Suprapubic skin (tissue), 4 donors: ENCODE results near the gene IRAK1. TPM values are rescaled to one million over a fixed set of nuclear protein-coding genes. Genes with fewer than 3 reads are reported as not detected.
A peak's percentile ranks its signal among the peaks of the same experiment; 100 is the strongest.

Source experiments
- DNase-seq, 2 donors: peaks; one replicate each; pipeline ENCODE4 v3.0.0-alpha.2; 2019; ENCODE audit warnings: low spot score in 2 of 2
- H3K27ac ChIP-seq: fragments of 200-600 bp; sonication (generic); one replicate; pipeline ENCODE4 v1.5.1; 2019
- H3K27me3 ChIP-seq: fragments of 200-600 bp; sonication (generic); one replicate; pipeline ENCODE4 v1.5.1; 2019
- H3K36me3 ChIP-seq: fragments of 200-600 bp; sonication (generic); one replicate; pipeline ENCODE4 v1.5.1; 2019
- H3K4me1 ChIP-seq: fragments of 200-600 bp; sonication (generic); one replicate; pipeline ENCODE4 v1.5.1; 2019
- H3K4me3 ChIP-seq: fragments of 200-600 bp; sonication (generic); one replicate; pipeline ENCODE4 v1.5.1; 2019; ENCODE audit warnings: mild to moderate bottlenecking
- H3K9me3 ChIP-seq: fragments of 200-600 bp; sonication (generic); one replicate; pipeline ENCODE4 v1.5.1; 2019
- EP300 ChIP-seq: sonication (generic); formaldehyde crosslinking; IDR thresholded peaks from one replicate; pipeline ENCODE4 v1.6.1; 2017; ENCODE audit warnings: antibody characterized with exemption
- POLR2A ChIP-seq, 2 donors: fragments of 450-650 bp; IDR thresholded peaks; one replicate each; pipeline ENCODE4 v1.6.1; 2017; ENCODE audit warnings: antibody characterized with exemption in 2 of 2, mild to moderate bottlenecking in 2 of 2, moderate library complexity in 2 of 2
- POLR2AphosphoS5 ChIP-seq, 3 donors: sonication (generic); formaldehyde crosslinking; IDR thresholded peaks; one replicate each; pipeline ENCODE4 v1.6.1; 2017; ENCODE audit warnings: antibody characterized with exemption in 3 of 3
- WGBS: methylation state at CpG from one replicate; pipeline ENCODE4 v1.1.5; 2018; 5-methylcytosine and 5-hydroxymethylcytosine counted together
- total RNA-seq, 4 donors: library from RNA; depleted of rRNA; stranded (reverse); fragments of >200 nt; gene quantifications; one replicate each; pipeline ENCODE4 v1.1.0, GENCODE V29; 2016
- TF ChIP-seq, protein P1 (sequence below), 2 donors: fragments of 200-600 bp in 1 of 2; fragments of 450-650 bp in 1 of 2; sonication (generic) in 1 of 2; IDR thresholded peaks; one replicate each; pipeline ENCODE4 v1.5.1; 2016 to 2019; ENCODE audit warnings: antibody characterized with exemption in 2 of 2, mild to moderate bottlenecking in 1 of 2, moderate library complexity in 1 of 2

IRAK1 gene
- total RNA-seq, 4 donors from 2014 or later, result 51.3 to 61.5 (median 58.3) TPM

DNA sequence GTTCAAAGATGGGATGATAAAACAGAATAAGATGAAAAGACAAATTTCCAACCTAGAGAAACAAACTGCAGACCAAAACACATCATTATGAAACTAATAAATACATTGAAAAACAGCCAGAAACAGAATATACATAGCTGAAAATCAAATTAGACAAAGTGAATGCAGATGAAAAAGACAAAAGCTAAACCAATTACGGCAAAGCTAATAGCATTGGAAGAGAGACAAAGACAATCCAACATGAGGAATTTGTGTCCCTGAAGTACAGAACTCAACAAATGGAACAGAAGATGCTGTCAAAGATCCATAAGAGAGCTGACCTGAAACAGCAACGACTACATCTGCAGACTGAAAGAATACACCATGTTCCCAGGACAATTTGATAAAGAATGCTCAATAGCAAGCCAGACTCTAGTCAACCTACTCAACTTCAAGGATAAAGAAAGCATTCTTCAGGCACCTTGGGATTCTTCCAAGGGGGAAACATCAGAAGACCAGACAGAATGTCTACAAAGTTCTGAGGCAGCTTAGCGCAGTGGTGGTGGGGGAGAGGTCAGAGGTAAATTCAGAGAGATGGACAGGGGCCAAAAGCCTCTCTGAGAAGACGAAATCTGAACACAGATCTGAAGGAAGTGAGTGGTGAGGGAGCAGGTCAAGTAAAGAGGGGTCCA lies 27.4 kb upstream of the IRAK1 start:
- H3K27ac ChIP-seq, result peak overlapping the region; percentile 34
- DNase-seq, result no peak
- H3K4me1 ChIP-seq, result peaks cover 55% of the 10 kb centered on the region
- no peaks in the 10 kb centered on the region for H3K27me3 ChIP-seq
- TF ChIP-seq, protein P1, sequence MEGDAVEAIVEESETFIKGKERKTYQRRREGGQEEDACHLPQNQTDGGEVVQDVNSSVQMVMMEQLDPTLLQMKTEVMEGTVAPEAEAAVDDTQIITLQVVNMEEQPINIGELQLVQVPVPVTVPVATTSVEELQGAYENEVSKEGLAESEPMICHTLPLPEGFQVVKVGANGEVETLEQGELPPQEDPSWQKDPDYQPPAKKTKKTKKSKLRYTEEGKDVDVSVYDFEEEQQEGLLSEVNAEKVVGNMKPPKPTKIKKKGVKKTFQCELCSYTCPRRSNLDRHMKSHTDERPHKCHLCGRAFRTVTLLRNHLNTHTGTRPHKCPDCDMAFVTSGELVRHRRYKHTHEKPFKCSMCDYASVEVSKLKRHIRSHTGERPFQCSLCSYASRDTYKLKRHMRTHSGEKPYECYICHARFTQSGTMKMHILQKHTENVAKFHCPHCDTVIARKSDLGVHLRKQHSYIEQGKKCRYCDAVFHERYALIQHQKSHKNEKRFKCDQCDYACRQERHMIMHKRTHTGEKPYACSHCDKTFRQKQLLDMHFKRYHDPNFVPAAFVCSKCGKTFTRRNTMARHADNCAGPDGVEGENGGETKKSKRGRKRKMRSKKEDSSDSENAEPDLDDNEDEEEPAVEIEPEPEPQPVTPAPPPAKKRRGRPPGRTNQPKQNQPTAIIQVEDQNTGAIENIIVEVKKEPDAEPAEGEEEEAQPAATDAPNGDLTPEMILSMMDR (IDR thresholded peaks at IDR 0.05), result no peak
- TF ChIP-seq POLR2AphosphoS5 (IDR thresholded peaks at IDR 0.05) (no peak), EP300 (no peak), POLR2A (IDR thresholded peaks at IDR 0.05) (no peak)
- H3K36me3 ChIP-seq, result no peaks in the 10 kb centered on the region
- no peak overlapping the region for H3K4me3 ChIP-seq
- WGBS, result 40% methylated on average over 4 of the region's 4 CpGs
- no peaks in the 10 kb centered on the region for H3K9me3 ChIP-seq

DNA sequence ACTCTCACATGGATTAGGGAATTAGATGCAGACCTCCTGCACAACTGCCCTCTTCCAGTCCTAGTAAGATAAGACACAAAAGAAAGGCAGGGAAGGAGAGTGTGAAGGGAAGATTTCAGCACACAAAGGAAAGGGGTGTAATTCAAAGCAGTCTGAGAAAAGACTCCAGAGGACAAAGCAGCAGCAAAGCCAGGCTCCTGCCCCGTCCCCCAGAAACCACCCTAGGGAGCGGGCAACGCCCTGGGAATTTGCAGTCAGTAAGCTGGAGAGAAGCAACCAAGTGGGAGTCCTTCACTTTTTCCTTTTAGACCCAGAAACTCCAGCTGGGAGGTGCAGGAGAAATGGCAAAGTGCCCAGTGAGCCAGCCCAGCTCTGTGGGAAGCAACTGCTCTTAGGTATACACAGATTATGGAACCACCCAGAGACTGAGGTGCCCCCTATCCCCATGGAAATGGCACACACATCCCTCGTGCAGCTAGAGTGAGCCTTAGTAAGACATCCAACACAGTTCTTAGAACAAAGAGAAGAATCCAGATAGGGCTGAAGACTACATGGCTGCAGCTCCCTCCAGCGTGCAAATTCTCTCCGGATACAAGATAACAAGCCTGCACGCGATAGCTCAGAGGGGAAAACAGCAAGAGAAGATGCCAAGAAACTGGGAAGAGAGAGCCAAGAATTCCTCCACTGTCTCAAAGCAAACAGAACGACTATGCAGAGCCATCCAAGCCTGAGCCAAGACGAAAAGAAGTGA lies 26.5 kb upstream of the IRAK1 start:
- Histone ChIP-seq H3K9me3 (no peaks in the 10 kb centered on the region), H3K36me3 (no peaks in the 10 kb centered on the region), H3K27ac (peak overlapping the region; percentile 34), H3K4me1 (peaks cover 63% of the 10 kb centered on the region), H3K27me3 (no peaks in the 10 kb centered on the region), H3K4me3 (no peak overlapping the region)
- TF ChIP-seq POLR2A (IDR thresholded peaks at IDR 0.05) (no peak), POLR2AphosphoS5 (IDR thresholded peaks at IDR 0.05) (no peak), EP300 (no peak)
- TF ChIP-seq, protein P1 (IDR thresholded peaks at IDR 0.05), result no peak
- no peak for DNase-seq
- 46% methylated on average over 10 of the region's 10 CpGs for WGBS

DNA sequence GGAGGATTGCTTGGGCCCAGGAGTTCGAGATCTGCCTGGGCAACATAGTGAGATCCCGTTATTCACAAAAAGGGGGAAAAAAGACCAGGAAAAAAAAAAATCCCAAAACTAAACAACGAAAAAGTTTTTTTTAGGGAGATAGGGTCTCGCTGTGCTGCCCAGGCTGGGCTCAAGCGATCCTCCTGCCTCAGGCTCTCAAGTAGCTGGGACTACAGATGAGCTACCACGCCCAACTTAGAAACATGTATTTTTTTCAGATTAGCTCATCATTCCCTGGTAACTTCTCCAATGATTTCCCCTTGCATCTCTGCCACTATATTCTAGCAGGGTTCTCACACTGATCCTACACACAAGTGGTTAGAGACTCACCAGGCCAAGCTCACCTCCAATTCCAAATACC lies 24.4 kb upstream of the IRAK1 start:
- WGBS, result 75% methylated on average over 6 of the region's 6 CpGs
- TF ChIP-seq EP300 (no peak), POLR2A (IDR thresholded peaks at IDR 0.05) (no peak), POLR2AphosphoS5 (IDR thresholded peaks at IDR 0.05) (no peak)
- TF ChIP-seq, protein P1 (IDR thresholded peaks at IDR 0.05), result no peak
- no peaks in the 10 kb centered on the region for H3K36me3 ChIP-seq
- H3K9me3 ChIP-seq, result no peaks in the 10 kb centered on the region
- H3K4me3 ChIP-seq, result no peak overlapping the region
- peaks cover 61% of the 10 kb centered on the region for H3K4me1 ChIP-seq
- no peak overlapping the region for H3K27ac ChIP-seq
- H3K27me3 ChIP-seq, result no peaks in the 10 kb centered on the region
- no peak for DNase-seq

DNA sequence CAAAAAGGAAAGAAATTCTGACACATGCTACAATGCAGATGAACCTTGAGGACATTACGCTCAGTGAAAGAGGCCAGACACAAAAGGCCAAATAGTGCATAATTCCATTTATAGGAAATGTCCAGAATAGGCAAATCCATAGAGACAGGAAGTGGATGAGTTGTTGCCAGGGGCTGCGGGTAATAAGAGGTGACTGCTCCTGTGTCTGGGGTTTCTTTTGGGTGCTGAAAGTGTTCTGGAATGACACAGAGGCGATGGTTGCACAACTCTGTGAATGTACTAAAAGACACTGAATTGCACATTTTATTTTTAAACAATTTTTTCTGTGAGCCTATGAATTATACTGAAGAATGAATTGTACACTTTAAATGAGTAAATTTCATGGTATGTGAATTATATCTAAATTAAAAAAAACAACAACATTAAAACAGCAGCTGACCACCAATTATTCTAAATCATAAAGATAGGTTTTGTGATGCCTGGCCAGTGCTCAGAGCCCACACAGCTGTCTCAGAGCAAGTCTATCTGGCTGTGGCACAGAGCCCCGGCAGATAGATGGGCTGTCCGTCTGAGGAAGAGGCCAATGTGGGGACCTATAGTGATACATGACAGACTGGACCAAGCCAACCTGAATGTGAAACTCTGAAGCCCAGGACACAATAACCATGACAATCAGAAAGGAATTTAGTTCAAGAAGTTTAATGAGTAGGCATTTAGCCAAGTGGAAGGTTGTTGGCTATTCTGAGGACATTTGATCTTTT lies 23.5 kb upstream of the IRAK1 start:
- Histone ChIP-seq H3K27me3 (no peaks in the 10 kb centered on the region), H3K36me3 (no peaks in the 10 kb centered on the region), H3K4me3 (no peak overlapping the region), H3K4me1 (peaks cover 58% of the 10 kb centered on the region), H3K9me3 (no peaks in the 10 kb centered on the region), H3K27ac (peak overlapping the region; percentile 38)
- no peak for DNase-seq
- 68% methylated on average over 5 of the region's 5 CpGs for WGBS
- TF ChIP-seq EP300, result no peak
- TF ChIP-seq, protein P1 (IDR thresholded peaks at IDR 0.05), result no peak
- no peak for TF ChIP-seq POLR2A (IDR thresholded peaks at IDR 0.05)
- no peak for TF ChIP-seq POLR2AphosphoS5 (IDR thresholded peaks at IDR 0.05)

DNA sequence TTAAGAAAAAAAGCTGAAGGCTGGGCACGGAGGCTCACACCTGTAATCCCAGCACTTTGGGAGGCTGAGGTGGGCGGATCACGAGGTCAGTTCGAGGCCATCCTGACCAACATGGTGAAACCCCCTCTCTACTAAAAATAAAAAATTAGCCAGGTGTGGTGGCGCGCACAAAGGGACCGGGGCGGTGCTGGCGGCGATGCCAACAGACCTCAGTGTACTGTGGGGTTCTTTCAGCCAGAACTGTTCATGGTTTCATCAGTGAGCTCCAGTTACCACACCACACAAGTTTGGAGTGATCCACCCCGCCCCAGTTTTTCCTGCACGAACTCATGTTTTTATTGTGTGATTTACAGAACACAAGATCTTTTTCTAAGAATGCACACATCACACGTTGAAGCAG lies 21.2 kb upstream of the IRAK1 start:
- DNase-seq, result no peak
- H3K27ac ChIP-seq, result peak overlapping the region; percentile 72
- no peaks in the 10 kb centered on the region for H3K27me3 ChIP-seq
- no peak overlapping the region for H3K4me3 ChIP-seq
- TF ChIP-seq POLR2A (IDR thresholded peaks at IDR 0.05) (no peak), POLR2AphosphoS5 (IDR thresholded peaks at IDR 0.05) (no peak), EP300 (no peak)
- TF ChIP-seq, protein P1 (IDR thresholded peaks at IDR 0.05), result no peak
- WGBS, result 75% methylated on average over 13 of the region's 13 CpGs
- H3K9me3 ChIP-seq, result no peaks in the 10 kb centered on the region
- peaks cover 39% of the 10 kb centered on the region for H3K4me1 ChIP-seq
- H3K36me3 ChIP-seq, result no peaks in the 10 kb centered on the region
